ENCODE results near the gene RERG.

- TF ChIP-seq CTCF (IDR thresholded peaks at IDR 0.05) (no peak), POLR2A (IDR thresholded peaks at IDR 0.05) (no peak)
These were observed 57.9 kb downstream of the RERG start for GRCh38 chr12:15163030-15163976.
